Stomach smooth muscle (tissue), 2 donors: ENCODE measurements around the gene ACBD7.

Experiments
- H3K27ac ChIP-seq: one replicate; pipeline ENCODE4 v1.7.0; 2013; ENCODE audit warnings: mild to moderate bottlenecking, low read length, inconsistent platforms
- H3K27me3 ChIP-seq, 2 donors: one replicate each; pipeline ENCODE4 v1.7.0; 2013; ENCODE audit warnings: low read length in 2 of 2; ENCODE audit not compliant: insufficient read depth in 2 of 2, control insufficient read depth in 1 of 2
- H3K36me3 ChIP-seq, 2 donors: one replicate each; pipeline ENCODE4 v1.7.0; 2013; ENCODE audit warnings: low read length in 2 of 2; ENCODE audit not compliant: control insufficient read depth in 2 of 2, insufficient read depth in 2 of 2
- H3K4me1 ChIP-seq: one replicate; pipeline ENCODE4 v1.7.0; 2013; ENCODE audit warnings: low read length; ENCODE audit not compliant: control insufficient read depth, insufficient read depth
- H3K4me3 ChIP-seq, 2 donors: one replicate each; pipeline ENCODE4 v1.7.0; 2013; ENCODE audit warnings: low read length in 2 of 2
- H3K9ac ChIP-seq, 2 donors: one replicate each; pipeline ENCODE4 v1.7.0; 2013; ENCODE audit warnings: low read length in 2 of 2, mild to moderate bottlenecking in 1 of 2
- H3K9me3 ChIP-seq, 2 donors: one replicate each; pipeline ENCODE4 v1.7.0; 2013; ENCODE audit warnings: low read length in 2 of 2; ENCODE audit not compliant: control insufficient read depth in 2 of 2
- donor health status: healthy.
- donor health status: Pancreatic carcinoma.

The ACBD7 gene

GRCh38 chr10:15058689-15059088 is 29.9 kb downstream of the ACBD7 start:
- Histone ChIP-seq H3K27ac (no peak overlapping the region), H3K36me3 (no peaks in the 10 kb centered on the region), H3K4me3 (no peak overlapping the region), H3K27me3 (no peaks in the 10 kb centered on the region), H3K4me1 (no peaks in the 10 kb centered on the region), H3K9me3 (peaks cover 0 to 3% of the 10 kb centered on the region in 2 donors), H3K9ac (no peak overlapping the region)

- Histone ChIP-seq H3K4me1 (no peaks in the 10 kb centered on the region), H3K36me3 (no peaks in the 10 kb centered on the region), H3K27ac (no peak overlapping the region), H3K27me3 (no peaks in the 10 kb centered on the region), H3K9me3 (no peaks in the 10 kb centered on the region), H3K9ac (no peak overlapping the region), H3K4me3 (no peak overlapping the region)
Measured at GRCh38 chr10:15053061-15053460, 35.5 kb downstream of the ACBD7 start.

- Histone ChIP-seq H3K9ac (no peak overlapping the region), H3K4me1 (no peaks in the 10 kb centered on the region), H3K4me3 (no peak overlapping the region), H3K27me3 (no peaks in the 10 kb centered on the region), H3K27ac (no peak overlapping the region), H3K36me3 (no peaks in the 10 kb centered on the region), H3K9me3 (no peaks in the 10 kb centered on the region)
Measured at GRCh38 chr10:15052121-15052520, 36.5 kb downstream of the ACBD7 start.

- no peak overlapping the region for H3K9ac ChIP-seq
- H3K27ac ChIP-seq = no peak overlapping the region
- H3K9me3 ChIP-seq = no peaks in the 10 kb centered on the region
- no peaks in the 10 kb centered on the region for H3K4me1 ChIP-seq
- H3K4me3 ChIP-seq = no peak overlapping the region
- no peaks in the 10 kb centered on the region for H3K27me3 ChIP-seq
- no peaks in the 10 kb centered on the region for H3K36me3 ChIP-seq
Measured at GRCh38 chr10:15049533-15049932, 39.0 kb downstream of the ACBD7 start.

- Histone ChIP-seq H3K4me1 (no peaks in the 10 kb centered on the region), H3K4me3 (no peak overlapping the region), H3K9ac (no peak overlapping the region), H3K36me3 (no peaks in the 10 kb centered on the region), H3K27ac (no peak overlapping the region), H3K27me3 (no peaks in the 10 kb centered on the region), H3K9me3 (no peaks in the 10 kb centered on the region)
Measured at GRCh38 chr10:15046626-15047025, 42.0 kb downstream of the ACBD7 start.

- no peaks in the 10 kb centered on the region for H3K9me3 ChIP-seq
- no peak overlapping the region for H3K27ac ChIP-seq
- no peak overlapping the region for H3K9ac ChIP-seq
- H3K4me3 ChIP-seq = no peak overlapping the region
- H3K36me3 ChIP-seq = no peaks in the 10 kb centered on the region
- no peaks in the 10 kb centered on the region for H3K27me3 ChIP-seq
- H3K4me1 ChIP-seq = no peaks in the 10 kb centered on the region
Measured at GRCh38 chr10:15045380-15045779, 43.2 kb downstream of the ACBD7 start.

- Histone ChIP-seq H3K4me1 (no peaks in the 10 kb centered on the region), H3K9me3 (no peaks in the 10 kb centered on the region), H3K4me3 (no peak within 1 kb of the TSS), H3K27ac (no peak within 1 kb of the TSS), H3K9ac (no peak within 1 kb of the TSS), H3K36me3 (no peaks in the 10 kb centered on the region), H3K27me3 (no peaks in the 10 kb centered on the region)
Measured at GRCh38 chr10:15043674-15044073, 44.9 kb downstream of the ACBD7 start, which contains the start of gene OLAH. TSS of gene OLAH (plus strand) at chr10:15043943. CDS start at chr10:15047289, 3,346 bp downstream.

GRCh38 chr10:15038416-15038815 is 50.2 kb downstream of the ACBD7 start:
- no peak overlapping the region for H3K27ac ChIP-seq
- H3K4me1 ChIP-seq = no peaks in the 10 kb centered on the region
- H3K36me3 ChIP-seq = no peaks in the 10 kb centered on the region
- H3K9me3 ChIP-seq = no peaks in the 10 kb centered on the region
- H3K9ac ChIP-seq = no peak overlapping the region
- no peaks in the 10 kb centered on the region for H3K27me3 ChIP-seq
- no peak overlapping the region for H3K4me3 ChIP-seq

GRCh38 chr10:15037691-15038090 is 50.9 kb downstream of the ACBD7 start:
- Histone ChIP-seq H3K4me3 (no peak overlapping the region), H3K9me3 (no peaks in the 10 kb centered on the region)

GRCh38 chr10:15035385-15036301 is 52.9 kb downstream of the ACBD7 start:
- H3K4me3 ChIP-seq = no peak overlapping the region
- H3K27me3 ChIP-seq = no peaks in the 10 kb centered on the region
- H3K27ac ChIP-seq = no peak overlapping the region
- H3K9me3 ChIP-seq = no peaks in the 10 kb centered on the region
- H3K4me1 ChIP-seq = no peaks in the 10 kb centered on the region
- no peaks in the 10 kb centered on the region for H3K36me3 ChIP-seq
- no peak overlapping the region for H3K9ac ChIP-seq

More at GRCh38 chr10:15037691-15038090, 50.9 kb downstream of the ACBD7 start:
- Histone ChIP-seq H3K4me1 (no peaks in the 10 kb centered on the region), H3K36me3 (no peaks in the 10 kb centered on the region), H3K9ac (no peak overlapping the region), H3K27me3 (no peaks in the 10 kb centered on the region), H3K27ac (no peak overlapping the region)

- Histone ChIP-seq H3K27me3 (no peaks in the 10 kb centered on the region), H3K27ac (no peak overlapping the region), H3K4me3 (no peak overlapping the region), H3K9me3 (no peaks in the 10 kb centered on the region), H3K36me3 (no peaks in the 10 kb centered on the region), H3K9ac (no peak overlapping the region), H3K4me1 (no peaks in the 10 kb centered on the region)
Measured at GRCh38 chr10:15027741-15028140, 60.8 kb downstream of the ACBD7 start.
